HTR-8/SVneo (cell line): ENCODE measurements around the gene CD69.

Source experiments
- DNase-seq: peaks from one replicate; pipeline ENCODE4 v3.0.0; 2011; ENCODE audit warnings: low spot score, mixed read lengths; ENCODE audit not compliant: insufficient read length
- FAIRE-seq: peaks from 2 replicates; lab custom pipeline; 2011; peaks lifted over from hg19 to GRCh38; lab: Jason Lieb, UNC

The CD69 gene

GRCh38 chr12:9782547-9783382 lies 22.1 kb upstream of the CD69 start:
- no peak for FAIRE-seq
- DNase-seq = no peak

GRCh38 chr12:9781360-9781759 lies 20.7 kb upstream of the CD69 start:
- no peak for DNase-seq
- FAIRE-seq = no peak

- DNase-seq (no peak), FAIRE-seq (no peak)
Observed at GRCh38 chr12:9779209-9779608, 18.5 kb upstream of the CD69 start.

GRCh38 chr12:9776781-9777180 lies 16.1 kb upstream of the CD69 start:
- DNase-seq = no peak
- no peak for FAIRE-seq

- FAIRE-seq (no peak), DNase-seq (no peak)
Observed at GRCh38 chr12:9773216-9773877, 12.6 kb upstream of the CD69 start.

GRCh38 chr12:9763025-9763424 lies 2.3 kb upstream of the CD69 start:
- FAIRE-seq = no peak
- no peak for DNase-seq

- FAIRE-seq = no peak
- DNase-seq = no peak
Observed at GRCh38 chr12:9762369-9762768, 1.7 kb upstream of the CD69 start.

- DNase-seq = no peak
- no peak for FAIRE-seq
Observed at GRCh38 chr12:9761419-9761781, 699 bp upstream of the CD69 start.

- DNase-seq (no peak), FAIRE-seq (no peak)
Observed at GRCh38 chr12:9760120-9760519, 581 bp downstream of the CD69 start.

GRCh38 chr12:9759694-9760093 lies 1.0 kb downstream of the CD69 start:
- FAIRE-seq (no peak), DNase-seq (no peak)

GRCh38 chr12:9758119-9758518 lies 2.6 kb downstream of the CD69 start:
- DNase-seq (no peak), FAIRE-seq (no peak)

GRCh38 chr12:9757433-9758025 lies 3.2 kb downstream of the CD69 start:
- DNase-seq (no peak), FAIRE-seq (no peak)

- FAIRE-seq = no peak
- DNase-seq = no peak
Observed at GRCh38 chr12:9756706-9757105, 4.0 kb downstream of the CD69 start.

GRCh38 chr12:9756170-9756569 lies 4.5 kb downstream of the CD69 start:
- DNase-seq = no peak
- FAIRE-seq = no peak

GRCh38 chr12:9755567-9755966 lies 5.1 kb downstream of the CD69 start:
- no peak for DNase-seq
- FAIRE-seq = no peak

GRCh38 chr12:9755035-9755434 lies 5.7 kb downstream of the CD69 start:
- DNase-seq = no peak

GRCh38 chr12:9754099-9754927 lies 6.4 kb downstream of the CD69 start:
- FAIRE-seq (no peak), DNase-seq (no peak)

More at GRCh38 chr12:9755035-9755434, 5.7 kb downstream of the CD69 start:
- no peak for FAIRE-seq

- DNase-seq = no peak
- FAIRE-seq = no peak
Observed at GRCh38 chr12:9753498-9753897, 7.2 kb downstream of the CD69 start.

- no peak for FAIRE-seq
Observed at GRCh38 chr12:9753073-9753472, 7.6 kb downstream of the CD69 start.

GRCh38 chr12:9752145-9752933 lies 8.4 kb downstream of the CD69 start:
- FAIRE-seq (no peak), DNase-seq (no peak)

More at GRCh38 chr12:9753073-9753472, 7.6 kb downstream of the CD69 start:
- no peak for DNase-seq
